ENCODE results near the gene UBE2J2. TPM values are rescaled to one million over a fixed set of nuclear protein-coding genes. Genes with fewer than 3 reads are reported as not detected.

Gene UBE2J2
- total and polyA plus RNA-seq, 11 donors: 23.3 to 53.6 (median 34.7) TPM

GRCh38 chr1:1314678-1315335 lies 41.2 kb upstream of the UBE2J2 start:
- Histone ChIP-seq H3K27ac (peak overlapping the region in 1 of 12 donors; percentile 49), H3K4me3 (no peak overlapping the region), H3K4me1 (peaks cover 0 to 23% (median 11%) of the 10 kb centered on the region in 12 donors), H3K9me3 (no peaks in the 10 kb centered on the region), H3K36me3 (peaks cover 0 to 88% (median 73%) of the 10 kb centered on the region in 9 donors), H3K27me3 (no peaks in the 10 kb centered on the region)
- WGBS, 4 donors: 88 to 92% (median 90%) methylated on average over 22 to 23 of the region's 23 CpGs
- no peak for ATAC-seq
- TF ChIP-seq CTCF (IDR thresholded peaks at IDR 0.05) (no peak), POLR2A (IDR thresholded peaks at IDR 0.05) (no peak)
- intact Hi-C loops (cut with DNase I): no loop called here
- no peak for DNase-seq

DNA sequence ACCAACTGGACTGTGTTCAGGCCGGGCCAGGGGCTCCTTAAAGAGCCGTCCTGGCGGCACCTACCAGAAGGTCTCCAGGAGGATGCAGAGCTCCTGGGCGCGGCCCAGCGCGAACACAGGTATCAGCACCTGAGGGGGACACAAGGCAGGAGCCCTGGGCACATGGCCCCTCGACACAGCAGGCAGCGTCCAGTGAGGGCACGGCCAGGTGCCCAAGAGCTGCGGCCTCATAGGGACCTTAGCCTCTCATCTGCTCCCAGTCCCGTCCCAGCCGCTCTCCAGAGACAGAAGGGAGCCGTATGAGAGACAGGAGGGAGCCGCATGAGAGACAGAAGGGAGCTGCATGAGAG lies 40.6 kb upstream of the UBE2J2 start:
- no peak overlapping the region for H3K4me3 ChIP-seq
- no peaks in the 10 kb centered on the region for H3K9me3 ChIP-seq
- peaks cover 0 to 84% (median 70%) of the 10 kb centered on the region in 9 donors for H3K36me3 ChIP-seq
- intact Hi-C loops (cut with DNase I): no loop called here
- WGBS, 4 donors: 93 to 95% (median 94%) methylated on average over 15 of the region's 15 CpGs
- no peak overlapping the region for H3K27ac ChIP-seq
- no peak for ATAC-seq
- TF ChIP-seq CTCF (IDR thresholded peaks at IDR 0.05) (no peak), POLR2A (IDR thresholded peaks at IDR 0.05) (no peak)
- H3K27me3 ChIP-seq: no peaks in the 10 kb centered on the region
- H3K4me1 ChIP-seq: peaks cover 0 to 29% (median 15%) of the 10 kb centered on the region in 12 donors
- no peak for DNase-seq

DNA sequence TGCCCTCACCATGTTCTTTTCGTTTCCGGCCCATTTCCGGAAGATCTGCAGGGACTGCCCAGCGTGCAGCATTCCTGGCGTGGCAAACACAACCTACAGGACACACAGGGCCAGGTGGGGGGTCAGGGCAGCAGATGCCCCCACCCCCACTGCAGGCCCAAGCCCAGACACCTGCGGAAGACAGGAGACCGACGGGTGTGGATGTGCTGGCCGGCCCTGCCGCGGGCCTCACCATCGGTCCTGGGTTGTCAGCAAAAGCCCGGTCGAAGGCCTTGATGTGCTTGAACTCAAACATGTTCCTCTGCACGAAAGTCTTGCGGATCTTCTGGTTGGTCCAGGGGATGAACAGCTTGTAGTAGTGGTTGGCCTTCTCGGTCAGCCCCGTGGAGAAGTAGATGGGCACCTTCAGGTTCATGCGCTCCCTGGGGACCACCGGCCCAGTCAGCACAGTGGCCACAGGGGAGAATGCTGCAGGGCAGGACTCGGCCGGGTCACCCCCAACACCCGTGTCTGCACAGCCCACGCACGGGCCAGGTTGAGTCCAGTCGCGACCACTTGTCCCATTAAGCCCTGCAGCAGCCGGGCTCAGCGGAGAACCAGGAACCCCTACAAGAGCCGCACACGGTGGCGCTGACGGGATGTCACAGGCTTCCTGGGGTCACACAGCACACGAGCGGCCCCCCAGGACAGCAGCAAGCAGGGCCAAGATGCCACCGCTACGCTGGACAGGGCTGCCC lies 40.0 kb upstream of the UBE2J2 start:
- H3K27ac ChIP-seq: no peak overlapping the region
- intact Hi-C loops (cut with DNase I): no loop called here
- TF ChIP-seq POLR2A (IDR thresholded peaks at IDR 0.05): no peak
- no peaks in the 10 kb centered on the region for H3K27me3 ChIP-seq
- ATAC-seq: no peak
- DNase-seq: no peak
- 87 to 93% (median 89%) methylated on average over 24 to 37 of the region's 37 CpGs for WGBS, 4 donors
- peaks cover 0 to 31% (median 18%) of the 10 kb centered on the region in 12 donors for H3K4me1 ChIP-seq
- H3K4me3 ChIP-seq: no peak overlapping the region
- H3K9me3 ChIP-seq: no peaks in the 10 kb centered on the region
- peaks cover 0 to 78% (median 64%) of the 10 kb centered on the region in 9 donors for H3K36me3 ChIP-seq

DNA sequence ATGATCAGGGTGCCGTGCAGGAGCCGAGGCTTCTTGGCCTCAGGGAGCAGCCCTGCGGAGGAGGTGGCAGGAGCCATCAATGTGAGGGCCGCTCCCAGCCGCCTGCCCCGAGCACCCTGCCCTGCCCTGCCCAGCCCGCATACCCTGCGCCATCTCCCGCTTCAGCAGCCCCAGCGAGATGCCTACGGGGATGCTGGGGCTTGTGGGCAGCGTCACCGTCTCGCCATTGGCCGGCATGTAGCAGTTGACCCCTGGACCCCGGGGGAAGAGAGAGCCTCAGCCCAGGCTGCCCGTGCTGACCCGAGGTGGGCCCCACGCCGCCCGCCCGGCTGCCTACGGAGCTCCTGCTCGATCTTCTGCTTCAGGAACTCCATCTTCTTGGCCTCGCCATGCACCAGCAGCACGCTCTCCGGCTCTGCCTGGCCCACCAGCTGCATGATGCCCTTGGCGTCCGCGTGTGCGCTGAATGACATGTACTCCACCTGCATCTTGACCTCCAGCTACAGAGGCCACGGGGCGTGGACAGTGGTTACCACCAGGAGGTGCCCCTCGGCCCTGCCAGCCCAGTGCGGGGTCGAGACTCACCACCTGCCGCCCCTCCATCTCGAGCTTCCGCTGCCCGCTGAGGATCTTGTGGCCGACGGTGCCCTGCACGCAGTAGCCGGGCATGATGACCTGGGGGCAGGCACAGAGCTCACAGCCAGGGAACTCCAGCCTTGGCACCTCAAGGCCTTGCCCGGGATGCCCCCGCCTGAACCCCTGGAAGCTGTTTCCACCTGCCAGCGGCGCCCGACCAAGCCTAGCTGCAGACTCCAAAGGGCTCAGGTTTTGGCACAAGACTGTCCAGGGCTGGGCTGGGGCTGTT lies 39.0 kb upstream of the UBE2J2 start:
- Histone ChIP-seq H3K9me3 (no peaks in the 10 kb centered on the region), H3K4me1 (peaks cover 0 to 22% (median 13%) of the 10 kb centered on the region in 12 donors), H3K4me3 (no peak overlapping the region), H3K36me3 (peaks cover 0 to 71% (median 58%) of the 10 kb centered on the region in 9 donors), H3K27ac (no peak overlapping the region), H3K27me3 (no peaks in the 10 kb centered on the region)
- ATAC-seq: no peak
- TF ChIP-seq CTCF (IDR thresholded peaks at IDR 0.05) (no peak), POLR2A (IDR thresholded peaks at IDR 0.05) (no peak)
- WGBS, 4 donors: 90 to 93% (median 92%) methylated on average over 21 to 49 of the region's 49 CpGs
- DNase-seq: no peak
- intact Hi-C loops (cut with DNase I): no loop called here
